ENCODE data around the gene MTMR12. TPM values are rescaled to one million over a fixed set of nuclear protein-coding genes. Genes with fewer than 3 reads are reported as not detected.

The MTMR12 gene, protein sequence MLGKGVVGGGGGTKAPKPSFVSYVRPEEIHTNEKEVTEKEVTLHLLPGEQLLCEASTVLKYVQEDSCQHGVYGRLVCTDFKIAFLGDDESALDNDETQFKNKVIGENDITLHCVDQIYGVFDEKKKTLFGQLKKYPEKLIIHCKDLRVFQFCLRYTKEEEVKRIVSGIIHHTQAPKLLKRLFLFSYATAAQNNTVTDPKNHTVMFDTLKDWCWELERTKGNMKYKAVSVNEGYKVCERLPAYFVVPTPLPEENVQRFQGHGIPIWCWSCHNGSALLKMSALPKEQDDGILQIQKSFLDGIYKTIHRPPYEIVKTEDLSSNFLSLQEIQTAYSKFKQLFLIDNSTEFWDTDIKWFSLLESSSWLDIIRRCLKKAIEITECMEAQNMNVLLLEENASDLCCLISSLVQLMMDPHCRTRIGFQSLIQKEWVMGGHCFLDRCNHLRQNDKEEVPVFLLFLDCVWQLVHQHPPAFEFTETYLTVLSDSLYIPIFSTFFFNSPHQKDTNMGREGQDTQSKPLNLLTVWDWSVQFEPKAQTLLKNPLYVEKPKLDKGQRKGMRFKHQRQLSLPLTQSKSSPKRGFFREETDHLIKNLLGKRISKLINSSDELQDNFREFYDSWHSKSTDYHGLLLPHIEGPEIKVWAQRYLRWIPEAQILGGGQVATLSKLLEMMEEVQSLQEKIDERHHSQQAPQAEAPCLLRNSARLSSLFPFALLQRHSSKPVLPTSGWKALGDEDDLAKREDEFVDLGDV
- 10 to 100 TPM; 24.0 to 24.9 TPM for total RNA-seq

DNA sequence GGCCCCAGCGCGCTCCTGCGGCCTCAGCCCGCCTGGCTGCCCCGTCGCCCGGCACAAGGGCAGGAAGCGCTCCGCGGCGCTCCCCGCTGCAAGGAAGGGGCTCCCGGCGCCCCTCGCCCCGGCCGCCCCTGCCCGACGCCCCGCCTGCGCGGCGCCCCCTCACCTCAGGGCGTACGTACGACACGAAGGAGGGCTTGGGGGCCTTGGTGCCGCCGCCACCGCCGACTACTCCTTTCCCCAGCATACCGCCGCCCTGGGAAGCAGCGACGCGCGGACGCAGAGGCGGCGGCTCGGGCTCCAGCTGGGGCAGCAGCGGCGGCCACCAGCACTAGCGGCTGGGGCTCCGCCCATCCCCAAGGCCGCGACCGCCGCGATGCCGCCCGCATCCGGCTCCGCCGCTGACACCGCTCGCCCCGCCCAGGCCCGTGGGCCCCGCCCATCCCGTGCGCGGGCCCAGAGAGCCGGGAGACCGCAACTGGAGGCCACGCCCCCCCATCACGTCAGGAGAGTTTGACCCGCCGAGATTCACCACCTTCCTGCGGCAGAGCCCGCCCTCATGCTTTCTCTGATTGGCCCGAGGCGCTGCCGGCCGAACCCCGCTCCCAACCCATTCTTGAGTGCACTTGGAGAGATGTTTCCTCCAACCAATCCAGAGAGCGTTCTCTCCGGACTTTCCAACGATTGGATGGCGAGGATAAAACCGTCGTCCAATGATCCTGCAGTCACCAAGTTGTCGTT lies at the start of gene MTMR12:
MTMR12 (minus strand) TSS at position 345 of the 738 bp plus-strand sequence; CDS start at position 244, 101 bp downstream.
- H3K4me3 Mint-ChIP-seq, result peak within 1 kb of the TSS; percentile 89

DNA sequence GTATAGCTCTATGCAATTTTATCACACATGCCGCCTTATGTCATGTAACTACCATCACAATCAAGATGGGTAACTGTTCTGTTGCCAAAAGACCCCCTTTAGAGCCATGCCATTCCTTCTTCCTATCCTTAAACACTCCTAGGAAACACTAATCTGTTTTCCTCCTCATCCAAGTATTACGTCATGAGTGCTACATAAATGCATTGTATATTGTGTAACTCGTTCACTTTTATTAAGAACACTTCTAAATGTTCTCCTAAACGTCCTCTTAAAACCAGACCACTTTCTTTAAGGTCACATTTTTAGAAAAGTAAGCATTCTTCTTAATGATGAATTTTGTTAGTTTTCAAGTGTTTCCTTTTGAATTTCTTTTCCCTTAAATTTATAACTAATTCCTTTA lies 49.8 kb upstream of the MTMR12 start:
- Mint-ChIP-seq H3K4me1 (peaks cover 3% of the 10 kb centered on the region), H3K4me3 (no peak overlapping the region), H3K27me3 (no peaks in the 10 kb centered on the region), H3K27ac (no peak overlapping the region), H3K36me3 (peaks cover 15% of the 10 kb centered on the region), H3K9me3 (no peaks in the 10 kb centered on the region)
- DNase-seq, result no peak

More for the DNA sequence above, at the start of gene MTMR12:
- Mint-ChIP-seq H3K4me1 (peaks cover 28% of the 10 kb centered on the region), H3K36me3 (peaks cover 18% of the 10 kb centered on the region), H3K27me3 (no peaks in the 10 kb centered on the region), H3K27ac (peak within 1 kb of the TSS; percentile 87), H3K9me3 (no peaks in the 10 kb centered on the region)
- peak; percentile 100 for DNase-seq

DNA sequence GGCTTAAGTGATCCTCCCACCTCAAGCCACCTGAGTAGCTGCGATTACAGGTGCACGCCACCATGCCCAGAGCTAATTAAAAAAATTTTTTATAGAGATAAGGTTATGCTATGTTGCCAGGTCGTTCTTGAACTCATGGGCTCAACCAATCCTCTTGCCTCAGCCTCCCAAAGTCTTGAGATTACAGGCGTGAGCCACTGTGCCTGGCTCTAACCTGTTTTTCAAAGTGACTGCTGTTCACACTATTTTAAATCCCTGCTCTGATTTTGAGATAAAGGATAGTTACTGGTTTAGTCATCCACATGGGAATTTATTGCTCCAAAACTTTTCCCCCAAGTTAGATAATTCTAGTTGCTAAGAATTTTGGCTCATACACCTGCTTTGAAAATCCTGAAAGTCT lies 48.2 kb upstream of the MTMR12 start:
- peaks cover 25% of the 10 kb centered on the region for H3K36me3 Mint-ChIP-seq
- no peak overlapping the region for H3K4me3 Mint-ChIP-seq
- no peaks in the 10 kb centered on the region for H3K9me3 Mint-ChIP-seq
- H3K27ac Mint-ChIP-seq, result no peak overlapping the region
- DNase-seq, result no peak
- H3K27me3 Mint-ChIP-seq, result no peaks in the 10 kb centered on the region
- peaks cover 3% of the 10 kb centered on the region for H3K4me1 Mint-ChIP-seq

DNA sequence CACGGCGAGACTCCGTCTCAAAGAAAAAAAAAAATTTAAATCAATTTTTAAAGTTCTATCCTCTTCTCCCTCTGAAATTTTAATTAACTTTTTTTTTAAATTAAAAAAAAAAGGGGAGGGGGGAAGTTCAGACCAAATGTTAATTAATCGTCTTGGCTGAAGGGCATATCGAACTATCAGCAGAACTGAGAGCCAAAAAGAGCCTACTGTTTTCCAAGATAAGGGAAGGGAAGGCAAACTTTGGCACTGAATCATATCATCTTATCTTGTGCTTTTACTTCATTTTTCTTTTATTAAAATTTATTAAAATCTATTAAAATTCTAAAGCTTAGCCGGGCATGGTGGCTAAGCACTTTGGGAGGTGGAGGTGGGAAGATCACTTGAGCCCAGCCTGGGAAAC lies 45.9 kb upstream of the MTMR12 start:
- no peaks in the 10 kb centered on the region for H3K27me3 Mint-ChIP-seq
- peaks cover 3% of the 10 kb centered on the region for H3K4me1 Mint-ChIP-seq
- H3K9me3 Mint-ChIP-seq, result no peaks in the 10 kb centered on the region
- peaks cover 29% of the 10 kb centered on the region for H3K36me3 Mint-ChIP-seq
- DNase-seq, result no peak
- no peak overlapping the region for H3K27ac Mint-ChIP-seq
- H3K4me3 Mint-ChIP-seq, result no peak overlapping the region

DNA sequence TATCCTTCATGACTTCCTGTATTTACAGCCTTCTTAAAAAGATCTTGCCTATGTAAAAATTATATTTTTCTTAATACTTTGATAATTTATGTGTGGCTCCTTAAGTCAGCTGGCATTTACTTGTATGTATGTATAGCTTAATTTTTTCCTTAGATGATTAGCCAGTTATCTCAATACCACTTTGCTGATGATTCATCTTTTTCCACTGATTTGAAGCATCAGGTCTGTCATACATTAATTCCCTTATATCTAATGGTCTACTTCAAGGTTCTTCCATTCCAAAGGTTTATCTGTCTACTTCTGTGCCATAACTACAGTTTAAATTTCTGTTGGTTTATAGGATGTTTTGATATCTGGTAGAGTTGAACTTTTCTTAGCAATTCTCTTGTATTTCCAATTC lies 44.9 kb upstream of the MTMR12 start:
- H3K4me3 Mint-ChIP-seq, result no peak overlapping the region
- H3K4me1 Mint-ChIP-seq, result peaks cover 3% of the 10 kb centered on the region
- DNase-seq, result no peak
- no peaks in the 10 kb centered on the region for H3K9me3 Mint-ChIP-seq
- H3K27me3 Mint-ChIP-seq, result no peaks in the 10 kb centered on the region
- peaks cover 23% of the 10 kb centered on the region for H3K36me3 Mint-ChIP-seq
- peak overlapping the region; percentile 74 for H3K27ac Mint-ChIP-seq

DNA sequence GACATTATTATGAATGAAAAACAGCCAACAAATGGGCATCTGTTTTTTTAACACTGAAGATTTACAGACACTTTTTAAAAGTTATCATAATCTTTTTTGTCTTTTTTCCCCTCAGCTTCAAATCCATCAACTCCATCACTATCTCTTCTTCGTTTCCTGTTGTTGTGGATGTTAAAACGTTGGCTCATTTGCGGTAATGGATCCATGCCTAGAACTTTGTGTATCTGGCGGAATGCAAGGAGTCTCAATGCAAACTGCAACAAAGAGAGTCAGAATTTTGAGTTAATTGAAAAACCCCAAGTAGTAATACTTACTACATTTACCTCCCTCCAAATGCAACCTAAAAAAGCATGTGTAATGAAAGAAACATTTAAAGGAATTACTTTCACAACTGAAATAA lies 42.9 kb upstream of the MTMR12 start:
- peaks cover 19% of the 10 kb centered on the region for H3K36me3 Mint-ChIP-seq
- no peak overlapping the region for H3K27ac Mint-ChIP-seq
- no peaks in the 10 kb centered on the region for H3K27me3 Mint-ChIP-seq
- H3K4me1 Mint-ChIP-seq, result peaks cover 3% of the 10 kb centered on the region
- no peak for DNase-seq
- H3K4me3 Mint-ChIP-seq, result no peak overlapping the region
- H3K9me3 Mint-ChIP-seq, result no peaks in the 10 kb centered on the region

DNA sequence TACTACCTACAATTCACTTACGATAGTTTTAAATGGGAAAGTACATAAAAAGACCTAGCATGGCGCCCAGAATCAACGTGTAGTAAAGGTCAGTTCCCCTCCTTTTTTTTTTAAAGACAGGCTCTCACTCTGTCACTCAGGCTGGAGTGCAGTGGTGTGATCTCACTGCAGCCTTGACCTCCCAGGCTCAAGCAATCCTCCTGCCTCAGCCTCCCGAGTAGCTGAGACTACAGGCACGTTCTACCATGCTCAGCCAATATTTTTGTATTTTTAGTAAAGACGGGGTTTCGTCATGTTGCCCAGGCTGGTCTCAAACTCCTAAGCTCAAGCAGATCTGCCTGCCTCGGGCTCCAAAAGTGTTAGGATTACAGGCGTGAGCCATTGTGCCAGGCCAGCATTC lies 40.7 kb upstream of the MTMR12 start:
- DNase-seq, result no peak
- no peak overlapping the region for H3K27ac Mint-ChIP-seq
- peaks cover 19% of the 10 kb centered on the region for H3K36me3 Mint-ChIP-seq
- no peaks in the 10 kb centered on the region for H3K27me3 Mint-ChIP-seq
- peaks cover 3% of the 10 kb centered on the region for H3K4me1 Mint-ChIP-seq
- no peak overlapping the region for H3K4me3 Mint-ChIP-seq
- no peaks in the 10 kb centered on the region for H3K9me3 Mint-ChIP-seq

DNA sequence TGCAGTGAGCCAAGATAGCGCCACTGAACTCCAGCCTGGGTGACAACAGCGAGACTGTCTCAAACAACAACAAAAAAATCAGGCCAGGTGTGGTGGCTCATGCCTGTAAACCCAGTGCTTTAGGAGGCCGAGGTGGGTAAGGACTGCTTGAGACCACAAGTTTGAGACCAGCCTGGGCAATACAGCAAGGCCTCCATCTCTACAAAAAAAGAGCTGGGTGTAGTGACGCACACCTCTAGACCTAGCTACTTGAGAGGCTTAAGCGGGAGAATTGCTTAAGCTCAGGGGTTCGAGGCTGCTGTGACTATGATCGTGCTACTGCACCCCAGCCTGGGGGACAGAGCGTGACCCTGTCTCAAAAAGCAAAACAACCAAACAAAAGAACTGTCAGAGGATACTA lies 39.9 kb upstream of the MTMR12 start:
- Mint-ChIP-seq H3K4me3 (no peak overlapping the region), H3K9me3 (peaks cover 2% of the 10 kb centered on the region), H3K27me3 (no peaks in the 10 kb centered on the region), H3K4me1 (peaks cover under 1% of the 10 kb centered on the region), H3K27ac (no peak overlapping the region), H3K36me3 (peaks cover 17% of the 10 kb centered on the region)
- no peak for DNase-seq

DNA sequence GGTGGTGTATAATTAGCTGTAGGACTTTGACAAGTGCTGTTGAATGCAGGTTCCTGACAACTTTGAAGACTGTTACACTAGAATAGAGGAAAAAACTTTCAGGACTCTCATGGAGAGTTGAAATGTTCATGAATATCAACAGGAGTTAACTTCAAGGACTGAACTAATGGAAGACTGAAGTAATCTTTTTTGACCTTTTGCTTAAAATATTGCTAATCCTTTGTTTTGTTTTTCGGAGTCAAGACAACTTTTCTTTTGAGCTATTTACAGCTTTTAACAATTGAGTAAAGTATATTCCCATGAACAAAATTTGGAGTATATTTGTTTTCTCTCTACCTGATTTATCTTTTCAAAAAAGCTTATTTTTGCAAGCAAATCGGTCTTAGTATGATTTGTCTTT lies 34.1 kb upstream of the MTMR12 start:
- DNase-seq, result no peak
- no peaks in the 10 kb centered on the region for H3K4me1 Mint-ChIP-seq
- H3K4me3 Mint-ChIP-seq, result no peak overlapping the region
- H3K27ac Mint-ChIP-seq, result no peak overlapping the region
- H3K36me3 Mint-ChIP-seq, result peaks cover 4% of the 10 kb centered on the region
- no peaks in the 10 kb centered on the region for H3K27me3 Mint-ChIP-seq
- peaks cover 7% of the 10 kb centered on the region for H3K9me3 Mint-ChIP-seq

DNA sequence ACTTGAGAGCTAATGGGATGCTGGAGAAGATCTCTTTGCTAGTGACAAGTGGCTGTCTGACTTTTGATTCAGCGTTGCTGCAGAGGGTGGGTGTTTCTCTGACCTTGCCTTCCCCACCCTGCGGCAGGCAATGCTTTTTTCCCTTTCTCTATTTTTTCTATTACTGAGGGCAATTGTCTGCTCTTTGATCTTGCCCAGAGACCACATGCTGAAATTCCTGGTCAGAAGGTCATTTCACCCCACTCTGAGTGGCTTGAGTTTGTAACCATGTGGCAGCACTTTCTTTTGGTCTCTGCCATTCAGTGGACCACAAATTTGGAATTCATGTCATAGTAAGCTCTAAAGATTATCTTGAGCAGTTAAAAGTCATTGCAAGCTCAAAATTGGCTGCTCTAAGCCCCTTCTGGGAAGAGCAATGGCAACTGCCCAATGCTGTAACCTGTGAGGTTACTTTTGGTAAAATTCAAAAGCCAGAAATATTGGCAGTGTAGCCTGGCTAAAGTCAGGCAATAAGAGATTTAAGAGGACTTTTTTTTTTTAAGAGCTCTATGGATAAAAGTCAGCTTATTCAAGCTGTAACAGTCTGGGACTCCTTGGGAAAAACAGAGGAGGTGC lies 30.4 kb upstream of the MTMR12 start:
- Mint-ChIP-seq H3K36me3 (peaks cover 7% of the 10 kb centered on the region), H3K27ac (no peak overlapping the region), H3K27me3 (no peaks in the 10 kb centered on the region), H3K4me1 (no peaks in the 10 kb centered on the region), H3K4me3 (no peak overlapping the region), H3K9me3 (peaks cover 22% of the 10 kb centered on the region)
- DNase-seq, result no peak

DNA sequence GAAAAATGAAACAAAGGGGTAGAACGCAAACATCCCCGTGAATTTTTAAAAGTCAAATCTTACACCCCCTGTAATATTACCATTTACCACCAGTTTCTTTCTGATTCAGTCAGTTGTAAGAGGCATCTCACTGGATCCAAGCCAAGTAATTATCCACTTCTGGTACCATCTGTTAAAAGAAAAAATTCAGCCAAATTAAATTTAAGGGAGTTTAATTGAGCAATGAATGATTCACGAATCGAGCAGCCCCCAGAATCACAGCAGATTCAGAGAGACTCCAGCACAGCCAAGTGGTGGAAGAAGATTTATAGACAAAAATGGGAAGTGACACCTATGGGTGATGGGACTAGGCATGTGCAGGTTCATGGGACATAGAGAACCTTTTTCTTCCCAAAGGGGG lies 29.9 kb upstream of the MTMR12 start:
- Mint-ChIP-seq H3K27me3 (no peaks in the 10 kb centered on the region), H3K9me3 (peaks cover 22% of the 10 kb centered on the region), H3K4me3 (no peak overlapping the region), H3K27ac (no peak overlapping the region), H3K4me1 (no peaks in the 10 kb centered on the region), H3K36me3 (peaks cover 5% of the 10 kb centered on the region)
- DNase-seq, result no peak

DNA sequence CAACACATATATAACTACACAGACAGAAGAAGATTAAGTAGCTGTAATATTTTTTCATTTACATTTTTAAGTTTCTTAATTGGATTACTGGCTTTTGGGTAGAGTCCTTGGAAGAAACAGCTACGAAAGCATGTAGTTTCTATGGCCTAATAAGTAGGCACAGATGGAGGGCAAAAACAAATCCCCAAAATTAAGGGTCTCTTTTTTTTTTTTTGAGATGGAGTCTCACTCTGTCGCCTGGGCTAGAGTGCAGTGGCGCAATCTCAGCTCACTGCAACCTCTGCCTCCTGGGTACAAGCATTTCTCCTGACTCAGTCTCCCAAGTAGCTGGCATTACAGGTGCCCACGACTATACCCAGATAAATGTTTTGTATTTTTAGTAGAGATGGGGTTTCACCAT lies 27.1 kb upstream of the MTMR12 start:
- DNase-seq, result no peak
- Mint-ChIP-seq H3K4me1 (no peaks in the 10 kb centered on the region), H3K27ac (no peak overlapping the region), H3K9me3 (peaks cover 17% of the 10 kb centered on the region), H3K27me3 (no peaks in the 10 kb centered on the region), H3K36me3 (peaks cover 3% of the 10 kb centered on the region), H3K4me3 (no peak overlapping the region)

DNA sequence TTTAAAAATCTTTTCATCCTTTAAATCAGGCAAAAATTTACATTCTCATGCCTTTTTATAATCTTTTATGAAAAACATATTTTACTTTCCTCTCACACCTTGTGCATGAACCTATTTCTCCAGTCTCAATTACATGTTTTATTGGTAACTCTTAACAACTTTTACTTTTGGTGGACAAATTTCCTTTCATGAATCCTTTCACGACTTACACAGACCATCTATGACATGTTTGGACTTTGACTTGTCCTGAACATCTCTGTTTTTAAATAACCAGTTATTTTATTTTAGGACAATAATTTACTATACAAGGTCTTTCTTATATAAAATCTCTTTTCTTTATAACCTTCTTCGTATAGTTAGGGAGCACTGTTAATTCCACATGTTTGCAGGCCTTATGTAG lies 26.5 kb upstream of the MTMR12 start:
- DNase-seq, result no peak
- Mint-ChIP-seq H3K9me3 (peaks cover 17% of the 10 kb centered on the region), H3K27ac (no peak overlapping the region), H3K27me3 (no peaks in the 10 kb centered on the region), H3K36me3 (peaks cover 3% of the 10 kb centered on the region), H3K4me3 (no peak overlapping the region), H3K4me1 (no peaks in the 10 kb centered on the region)

DNA sequence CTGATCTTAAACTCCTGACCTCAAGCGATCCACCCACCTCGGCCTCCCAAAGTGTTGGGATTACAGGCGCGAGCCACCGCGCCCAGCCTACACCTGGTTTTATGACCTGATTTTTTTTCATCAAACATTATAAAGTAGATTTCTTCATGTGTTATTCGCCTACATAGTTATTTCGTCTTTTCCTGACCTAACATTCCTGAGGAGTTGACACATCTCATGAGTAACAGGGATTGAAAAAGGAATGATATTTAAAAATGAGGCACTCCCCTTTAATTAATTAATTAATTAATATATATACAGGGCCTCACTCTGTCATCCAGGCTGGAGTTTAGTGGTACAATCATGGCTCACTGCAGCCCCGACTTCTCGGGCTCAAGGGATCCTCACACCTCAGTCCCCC lies 20.2 kb upstream of the MTMR12 start:
- H3K27ac Mint-ChIP-seq, result no peak overlapping the region
- H3K4me3 Mint-ChIP-seq, result no peak overlapping the region
- DNase-seq, result no peak
- H3K4me1 Mint-ChIP-seq, result no peaks in the 10 kb centered on the region
- H3K9me3 Mint-ChIP-seq, result no peaks in the 10 kb centered on the region
- no peaks in the 10 kb centered on the region for H3K36me3 Mint-ChIP-seq
- no peaks in the 10 kb centered on the region for H3K27me3 Mint-ChIP-seq

DNA sequence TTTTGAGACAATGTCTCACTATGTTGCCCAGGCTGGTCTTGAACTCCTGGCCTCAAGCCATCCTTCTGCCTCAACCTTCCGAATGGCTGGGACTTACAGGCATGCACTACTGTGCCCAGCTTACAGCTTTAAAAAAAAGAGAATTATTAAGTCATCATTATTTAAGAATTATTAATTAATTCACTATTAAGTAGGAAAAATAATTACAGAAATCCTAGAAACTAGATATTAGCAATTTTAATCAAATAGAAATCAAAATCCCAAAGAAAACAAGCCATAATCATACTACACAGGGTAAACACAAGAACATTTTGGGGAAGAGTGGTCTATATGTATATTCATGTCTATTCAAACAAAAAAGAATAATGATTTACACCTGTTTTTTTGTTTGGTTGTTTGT lies 19.6 kb upstream of the MTMR12 start:
- Mint-ChIP-seq H3K27me3 (no peaks in the 10 kb centered on the region), H3K9me3 (no peaks in the 10 kb centered on the region), H3K36me3 (no peaks in the 10 kb centered on the region), H3K27ac (no peak overlapping the region), H3K4me3 (no peak overlapping the region), H3K4me1 (no peaks in the 10 kb centered on the region)
- DNase-seq, result no peak
